Left forelimb (tissue), 1 donor: ENCODE data around the gene P2RX1.

Source experiments
- DNase-seq: peaks from one replicate; pipeline ENCODE4 v3.0.0-alpha.2; 2018; ENCODE audit warnings: low spot score

P2RX1 gene

GRCh38 chr17:3915995-3916696 lies at the start of gene P2RX1:
Gene P2RX1, minus strand, starts transcription at chr17:3916465. Its CDS starts 240 bp downstream, at chr17:3916225.
- DNase-seq = peak; percentile 62

- DNase-seq = no peak
Observed at GRCh38 chr17:3965118-3965800, 49.0 kb upstream of the P2RX1 start.

- DNase-seq = no peak
Observed at GRCh38 chr17:3964203-3965117, 48.2 kb upstream of the P2RX1 start, which contains the start of gene ATP2A3. Gene ATP2A3, minus strand, starts transcription at chr17:3964437. Its CDS starts 146 bp downstream, at chr17:3964291.

GRCh38 chr17:3963237-3964201 lies 47.3 kb upstream of the P2RX1 start:
- no peak for DNase-seq

- no peak for DNase-seq
Observed at GRCh38 chr17:3962965-3963236, 46.6 kb upstream of the P2RX1 start.

- no peak for DNase-seq
Observed at GRCh38 chr17:3962217-3962964, 46.1 kb upstream of the P2RX1 start.

- DNase-seq = no peak
Observed at GRCh38 chr17:3961564-3962047, 45.3 kb upstream of the P2RX1 start.

- DNase-seq = no peak
Observed at GRCh38 chr17:3960764-3961163, 44.5 kb upstream of the P2RX1 start.

GRCh38 chr17:3959921-3960601 lies 43.8 kb upstream of the P2RX1 start:
- no peak for DNase-seq

- no peak for DNase-seq
Observed at GRCh38 chr17:3959295-3959899, 43.1 kb upstream of the P2RX1 start.

GRCh38 chr17:3957735-3958599 lies 41.7 kb upstream of the P2RX1 start:
- DNase-seq = no peak

- DNase-seq = no peak
Observed at GRCh38 chr17:3956983-3957382, 40.7 kb upstream of the P2RX1 start.

- no peak for DNase-seq
Observed at GRCh38 chr17:3956327-3956957, 40.2 kb upstream of the P2RX1 start.

GRCh38 chr17:3955673-3955988 lies 39.4 kb upstream of the P2RX1 start:
- no peak for DNase-seq

GRCh38 chr17:3954976-3955672 lies 38.9 kb upstream of the P2RX1 start:
- no peak for DNase-seq

- no peak for DNase-seq
Observed at GRCh38 chr17:3954086-3954485, 37.8 kb upstream of the P2RX1 start.

GRCh38 chr17:3953542-3953941 lies 37.3 kb upstream of the P2RX1 start:
- no peak for DNase-seq

- no peak for DNase-seq
Observed at GRCh38 chr17:3952186-3952585, 35.9 kb upstream of the P2RX1 start.
